Measurements from ENCODE around the gene ASPSCR1. TPM values are rescaled to one million over a fixed set of nuclear protein-coding genes. Genes with fewer than 3 reads are reported as not detected.

The ASPSCR1 gene
- total RNA-seq, 1 experiment from 2014 or later: 60.4 TPM

GRCh38 chr17:81939218-81939617 is 38.2 kb upstream of the ASPSCR1 start (continued):
- no peak for TF ChIP-seq AFF4 (CRISPR knock-in tag; IDR thresholded peaks at IDR 0.05; ENCODE audit: borderline replicate concordance)
- no peak for TF ChIP-seq KAT7 (CRISPR knock-in tag; IDR thresholded peaks at IDR 0.05; ENCODE audit: borderline replicate concordance)
- TF ChIP-seq OVOL2 (CRISPR knock-in tag; IDR thresholded peaks at IDR 0.05; ENCODE audit: borderline replicate concordance): no peak

- DNase-seq (ENCODE audit: low spot score) (no peak), ATAC-seq (no peak)
- TF ChIP-seq IRF1 (CRISPR knock-in tag; IDR thresholded peaks at IDR 0.05) (no peak), ZNF532 (CRISPR knock-in tag; IDR thresholded peaks at IDR 0.05; ENCODE audit: borderline replicate concordance) (no peak), CDX4 (CRISPR knock-in tag; IDR thresholded peaks at IDR 0.05; ENCODE audit: borderline replicate concordance) (no peak), ZNF396 (CRISPR knock-in tag; IDR thresholded peaks at IDR 0.05; ENCODE audit: borderline replicate concordance) (no peak), ESRRA (CRISPR knock-in tag; IDR thresholded peaks at IDR 0.05; ENCODE audit: borderline replicate concordance) (no peak), SMAD4 (CRISPR knock-in tag; IDR thresholded peaks at IDR 0.05) (no peak), PRRX2 (CRISPR knock-in tag; IDR thresholded peaks at IDR 0.05) (no peak), CREB1 (CRISPR knock-in tag; IDR thresholded peaks at IDR 0.05) (no peak), NR3C1 (CRISPR knock-in tag; conservative IDR thresholded peaks at IDR 0.05; ENCODE audit: low read depth) (no peak), USF1 (CRISPR knock-in tag; IDR thresholded peaks at IDR 0.05) (no peak), ZNF317 (CRISPR knock-in tag; IDR thresholded peaks at IDR 0.05; ENCODE audit: borderline replicate concordance, low read depth) (no peak), SP1 (CRISPR knock-in tag; conservative IDR thresholded peaks at IDR 0.05) (no peak), ETV6 (CRISPR knock-in tag; IDR thresholded peaks at IDR 0.05) (no peak), IRF2 (CRISPR knock-in tag; IDR thresholded peaks at IDR 0.05; ENCODE audit: borderline replicate concordance, low read depth) (no peak), ZNF219 (CRISPR knock-in tag; IDR thresholded peaks at IDR 0.05; ENCODE audit: borderline replicate concordance) (no peak)
- H3K4me3 Mint-ChIP-seq: no peak overlapping the region
- no peak overlapping the region for H3K27ac Mint-ChIP-seq
- ChIA-PET POLR2A (interaction anchor here (0.5 to 1.2 kb wide), 2 partner anchors 8 to 9 kb away, joined by 3 read pairs; no protein-coding TSS in a partner anchor), CTCF (interaction anchor here (0.6 to 3.2 kb wide), 4 partner anchors 19 to 81 kb away, joined by 3 to 16 read pairs (median 4); no protein-coding TSS in a partner anchor)
- no peaks in the 10 kb centered on the region for H3K9me3 Mint-ChIP-seq
- H3K27me3 Mint-ChIP-seq (ENCODE audit: low read depth): peaks cover 23% of the 10 kb centered on the region
- H3K36me3 Mint-ChIP-seq: peaks cover 3% of the 10 kb centered on the region; the same call in 1 of the 2 replicates
- peaks cover 22% of the 10 kb centered on the region for H3K4me1 Mint-ChIP-seq
Measured at GRCh38 chr17:81939881-81940385, 37.5 kb upstream of the ASPSCR1 start.
